ENCODE measurements around the gene ALS2CL. TPM values are rescaled to one million over a fixed set of nuclear protein-coding genes. Genes with fewer than 3 reads are reported as not detected.
A peak's percentile ranks its signal among the peaks of the same experiment; 100 is the strongest.

Gene ALS2CL
- total RNA-seq, 1 experiment from 2014 or later, result 11.2 TPM

- Mint-ChIP-seq H3K36me3 (ENCODE audit: insufficient read depth, unreplicated experiment) (peaks cover 6% of the 10 kb centered on the region), H3K27me3 (ENCODE audit: insufficient read depth, unreplicated experiment) (no peaks in the 10 kb centered on the region), H3K9me3 (ENCODE audit: unreplicated experiment) (no peaks in the 10 kb centered on the region), H3K4me3 (ENCODE audit: unreplicated experiment) (no peak overlapping the region), H3K4me1 (ENCODE audit: low read depth, unreplicated experiment) (no peaks in the 10 kb centered on the region), H3K27ac (ENCODE audit: unreplicated experiment) (no peak overlapping the region)
- intact Hi-C loops (cut with micrococcal nuclease; ENCODE audit: unreplicated experiment), result no loop called here
- no peaks in the 10 kb centered on the region for H3K9me3 ChIP-seq
- H3K4me3 ChIP-seq (ENCODE audit: low read depth, low read length), result no peak overlapping the region
- no peak for TF ChIP-seq CTCF (IDR thresholded peaks at IDR 0.05; ENCODE audit: insufficient read depth in 1 of 2, low read depth in 1 of 2, low read length in 1 of 2, severe bottlenecking in 1 of 2, unreplicated experiment in 1 of 2)
- no peaks in the 10 kb centered on the region for H3K27me3 ChIP-seq (replicated peaks; ENCODE audit: control insufficient read depth, insufficient read depth, low read length)
- ChIA-PET CTCF (no interaction called here), POLR2A (interaction anchor here (0.5 kb wide), 1 partner anchor 19 kb away, joined by 3 read pairs; no protein-coding TSS in a partner anchor)
- H3K36me3 ChIP-seq (ENCODE audit: control insufficient read depth, insufficient read depth, low read length), result no peaks in the 10 kb centered on the region
- DNase-seq, result no peak
- BruUV-seq (replicated peaks), result no TSS peak
- H3K4me1 ChIP-seq, result no peaks in the 10 kb centered on the region
Observed at GRCh38 chr3:46719044-46719565, 25.6 kb upstream of the ALS2CL start.

- H3K4me1 ChIP-seq, result no peaks in the 10 kb centered on the region
- Mint-ChIP-seq H3K4me1 (ENCODE audit: low read depth, unreplicated experiment) (no peaks in the 10 kb centered on the region), H3K36me3 (ENCODE audit: insufficient read depth, unreplicated experiment) (peaks cover 6% of the 10 kb centered on the region), H3K27me3 (ENCODE audit: insufficient read depth, unreplicated experiment) (no peaks in the 10 kb centered on the region), H3K4me3 (ENCODE audit: unreplicated experiment) (no peak within 1 kb of the TSS), H3K9me3 (ENCODE audit: unreplicated experiment) (no peaks in the 10 kb centered on the region), H3K27ac (ENCODE audit: unreplicated experiment) (no peak within 1 kb of the TSS)
- TF ChIP-seq CTCF (IDR thresholded peaks at IDR 0.05; ENCODE audit: insufficient read depth in 1 of 2, low read depth in 1 of 2, low read length in 1 of 2, severe bottlenecking in 1 of 2, unreplicated experiment in 1 of 2), result peak; percentile 23 to 29
- intact Hi-C loops (cut with micrococcal nuclease; ENCODE audit: unreplicated experiment), result no loop called here
- H3K4me3 ChIP-seq (ENCODE audit: low read depth, low read length), result no peak within 1 kb of the TSS
- no TSS peak for BruUV-seq (replicated peaks)
- ChIA-PET POLR2A (no interaction called here), CTCF (no interaction called here)
- no peaks in the 10 kb centered on the region for H3K9me3 ChIP-seq
- H3K27me3 ChIP-seq (replicated peaks; ENCODE audit: control insufficient read depth, insufficient read depth, low read length), result no peaks in the 10 kb centered on the region
- H3K36me3 ChIP-seq (ENCODE audit: control insufficient read depth, insufficient read depth, low read length), result no peaks in the 10 kb centered on the region
- DNase-seq, result peak in 1 of 2 experiments; percentile 26
Observed at GRCh38 chr3:46717447-46718231, 24.2 kb upstream of the ALS2CL start, which contains the start of gene PRSS50. TSS of gene PRSS50 (minus strand) at chr3:46717869. CDS start at chr3:46717824, 45 bp downstream.

- Mint-ChIP-seq H3K4me1 (ENCODE audit: low read depth, unreplicated experiment) (no peaks in the 10 kb centered on the region), H3K9me3 (ENCODE audit: unreplicated experiment) (no peaks in the 10 kb centered on the region), H3K36me3 (ENCODE audit: insufficient read depth, unreplicated experiment) (peaks cover 6% of the 10 kb centered on the region), H3K4me3 (ENCODE audit: unreplicated experiment) (no peak overlapping the region), H3K27ac (ENCODE audit: unreplicated experiment) (no peak overlapping the region), H3K27me3 (ENCODE audit: insufficient read depth, unreplicated experiment) (no peaks in the 10 kb centered on the region)
- Histone ChIP-seq H3K4me3 (ENCODE audit: low read depth, low read length) (no peak overlapping the region), H3K27me3 (replicated peaks; ENCODE audit: control insufficient read depth, insufficient read depth, low read length) (no peaks in the 10 kb centered on the region), H3K36me3 (ENCODE audit: control insufficient read depth, insufficient read depth, low read length) (no peaks in the 10 kb centered on the region), H3K9me3 (no peaks in the 10 kb centered on the region), H3K4me1 (peaks cover 3% of the 10 kb centered on the region)
- ChIA-PET CTCF (no interaction called here), POLR2A (no interaction called here)
- BruUV-seq (replicated peaks), result no TSS peak
- DNase-seq, result peak in 1 of 2 experiments; percentile 26
- no peak for TF ChIP-seq CTCF (IDR thresholded peaks at IDR 0.05; ENCODE audit: insufficient read depth in 1 of 2, low read depth in 1 of 2, low read length in 1 of 2, severe bottlenecking in 1 of 2, unreplicated experiment in 1 of 2)
- intact Hi-C loops (cut with micrococcal nuclease; ENCODE audit: unreplicated experiment), result no loop called here
Observed at GRCh38 chr3:46716461-46717441, 23.3 kb upstream of the ALS2CL start.

Measured in Caco-2 (cell line).